PC-3 (cell line): Measurements from ENCODE around the gene TCFL5. TPM values are rescaled to one million over a fixed set of nuclear protein-coding genes. Genes with fewer than 3 reads are reported as not detected.

Experiments used
- ATAC-seq: fragments of 200-7000 bp; cut with Tn5 transposase; 2 replicates; pipeline ENCODE4 v1.9.1; 2020; ENCODE audit warnings: mild to moderate bottlenecking, moderate library complexity
- BruUV-seq: library from RNA; stranded (reverse); fragments of 400-500 nt; replicated peaks from 2 replicates; lab custom pipeline; 2021; lab: Mats Ljungman, UMichigan
- CTCF ChIA-PET: fragments of 300-600 bp; sonication (Branson Sonifier 250); formaldehyde crosslinking; loops from one replicate; lab custom pipeline; 2022; ENCODE audit warnings: antibody characterized with exemption; lab: Charles Lee
- POLR2A ChIA-PET: fragments of 300-600 bp; sonication (Branson Sonifier 250); formaldehyde crosslinking; loops from one replicate; lab custom pipeline; 2022; ENCODE audit warnings: antibody characterized with exemption; ENCODE audit not compliant: unreplicated experiment; lab: Charles Lee
- DNase-seq: peaks from one replicate; pipeline ENCODE4 v3.0.0-alpha.2; 2015
- H2AFZ ChIP-seq: fragments of 300-600 bp; sonication (generic); 2 replicates; pipeline ENCODE4 v1.6.0; 2016; ENCODE audit warnings: antibody characterized with exemption, low read length
- H3F3A ChIP-seq: fragments of 300-600 bp; sonication (generic); one replicate; pipeline ENCODE4 v1.6.0; 2017; ENCODE audit warnings: antibody characterized with exemption, low read length, control low read depth, mild to moderate bottlenecking; ENCODE audit not compliant: unreplicated experiment
- H3K27ac ChIP-seq: fragments of 300-600 bp; sonication (generic); 2 replicates; pipeline ENCODE4 v1.5.1; 2016; ENCODE audit warnings: mild to moderate bottlenecking, low read length
- H3K27me3 ChIP-seq: fragments of 300-600 bp; sonication (generic); 2 replicates; pipeline ENCODE4 v1.6.1; 2016; ENCODE audit warnings: low read length, mixed read lengths
- H3K36me3 ChIP-seq: fragments of 300-600 bp; sonication (generic); 2 replicates; pipeline ENCODE4 v1.6.1; 2016; ENCODE audit warnings: low read depth, mixed run types, low read length, mixed read lengths
- H3K4me1 ChIP-seq: fragments of 300-600 bp; sonication (generic); 2 replicates; pipeline ENCODE4 v1.5.1; 2016; ENCODE audit warnings: low read length; ENCODE audit not compliant: insufficient read depth
- H3K4me2 ChIP-seq: fragments of 300-600 bp; sonication (generic); 2 replicates; pipeline ENCODE4 v1.6.0; 2016; ENCODE audit warnings: low read length
- H3K4me3 ChIP-seq: fragments of 300-600 bp; sonication (generic); 2 replicates; pipeline ENCODE4 v1.5.1; 2016; ENCODE audit warnings: mild to moderate bottlenecking, low read length, mixed read lengths
- H3K79me2 ChIP-seq: fragments of 300-600 bp; sonication (generic); 2 replicates; pipeline ENCODE4 v1.6.1; 2017; ENCODE audit warnings: low read length, mixed read lengths
- H3K9ac ChIP-seq: fragments of 300-600 bp; sonication (generic); 2 replicates; pipeline ENCODE4 v1.6.0; 2016; ENCODE audit warnings: mild to moderate bottlenecking, low read length
- H3K9me2 ChIP-seq: fragments of 300-600 bp; sonication (generic); replicated peaks from 2 replicates; pipeline ENCODE4 v1.6.1; 2016; ENCODE audit warnings: mixed run types, low read length, mixed read lengths
- H3K9me3 ChIP-seq: fragments of 300-600 bp; sonication (generic); 2 replicates; pipeline ENCODE4 v1.6.1; 2016; ENCODE audit warnings: low read length, mixed read lengths
- H4K20me1 ChIP-seq: fragments of 300-600 bp; sonication (generic); 2 replicates; pipeline ENCODE4 v1.6.1; 2016; ENCODE audit warnings: low read length, mixed read lengths
- EZH2 ChIP-seq: fragments of 300-600 bp; sonication (generic); IDR thresholded peaks from one replicate; pipeline ENCODE4 v1.6.1; 2017; ENCODE audit warnings: antibody characterized with exemption, mild to moderate bottlenecking, low read length; ENCODE audit not compliant: unreplicated experiment
- EZH2phosphoT487 ChIP-seq: fragments of 300-600 bp; sonication (generic); IDR thresholded peaks from 2 replicates; pipeline ENCODE4 v1.6.1; 2018; ENCODE audit warnings: mild to moderate bottlenecking, antibody characterized with exemption, low read length, borderline replicate concordance
- intact Hi-C: fragments of 100-400 bp; cut with micrococcal nuclease; formaldehyde crosslinking; loops from 2 replicates; pipeline ENCODE4 v1.9.0; 2023
- total RNA-seq: library from RNA; depleted of rRNA; stranded (reverse); fragments of >200 nt; gene quantifications from 2 replicates; pipeline ENCODE4 v1.2.3, GENCODE V29; 2014
- TF ChIP-seq, protein P1 (sequence below): fragments of 300-600 bp; sonication (generic); conservative IDR thresholded peaks from 2 replicates; pipeline ENCODE4 v1.5.1; 2017; ENCODE audit warnings: antibody characterized with exemption, low read depth, mild to moderate bottlenecking, low read length

The TCFL5 gene
- total RNA-seq, 1 experiment from 2014 or later = 15.8 TPM

GRCh38 chr20:62897666-62898065, 36.0 kb upstream of the TCFL5 start:
- no peak overlapping the region for H3K27ac ChIP-seq
- ATAC-seq (no peak), DNase-seq (no peak)
- no peaks in the 10 kb centered on the region for H3K79me2 ChIP-seq
- no TSS peak for BruUV-seq
- CTCF ChIA-PET = no interaction called here
- H3F3A ChIP-seq = no peaks in the 10 kb centered on the region
- 0 out of 2 replicates have a peak, but pooled peaks cover 3% of the 10 kb centered on the region for H4K20me1 ChIP-seq
- H3K9ac ChIP-seq = no peak overlapping the region
- TF ChIP-seq EZH2phosphoT487 (no peak), EZH2 (no peak)
- TF ChIP-seq, protein P1, sequence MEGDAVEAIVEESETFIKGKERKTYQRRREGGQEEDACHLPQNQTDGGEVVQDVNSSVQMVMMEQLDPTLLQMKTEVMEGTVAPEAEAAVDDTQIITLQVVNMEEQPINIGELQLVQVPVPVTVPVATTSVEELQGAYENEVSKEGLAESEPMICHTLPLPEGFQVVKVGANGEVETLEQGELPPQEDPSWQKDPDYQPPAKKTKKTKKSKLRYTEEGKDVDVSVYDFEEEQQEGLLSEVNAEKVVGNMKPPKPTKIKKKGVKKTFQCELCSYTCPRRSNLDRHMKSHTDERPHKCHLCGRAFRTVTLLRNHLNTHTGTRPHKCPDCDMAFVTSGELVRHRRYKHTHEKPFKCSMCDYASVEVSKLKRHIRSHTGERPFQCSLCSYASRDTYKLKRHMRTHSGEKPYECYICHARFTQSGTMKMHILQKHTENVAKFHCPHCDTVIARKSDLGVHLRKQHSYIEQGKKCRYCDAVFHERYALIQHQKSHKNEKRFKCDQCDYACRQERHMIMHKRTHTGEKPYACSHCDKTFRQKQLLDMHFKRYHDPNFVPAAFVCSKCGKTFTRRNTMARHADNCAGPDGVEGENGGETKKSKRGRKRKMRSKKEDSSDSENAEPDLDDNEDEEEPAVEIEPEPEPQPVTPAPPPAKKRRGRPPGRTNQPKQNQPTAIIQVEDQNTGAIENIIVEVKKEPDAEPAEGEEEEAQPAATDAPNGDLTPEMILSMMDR = no peak
- no peak overlapping the region for H2AFZ ChIP-seq
- intact Hi-C loops = no loop called here
- no peaks in the 10 kb centered on the region for H3K9me2 ChIP-seq
- H3K4me1 ChIP-seq = peaks cover 10% of the 10 kb centered on the region
- POLR2A ChIA-PET = no interaction called here
- H3K27me3 ChIP-seq = no peaks in the 10 kb centered on the region
- no peak overlapping the region for H3K4me3 ChIP-seq
- peaks cover 40% of the 10 kb centered on the region for H3K36me3 ChIP-seq
- no peak overlapping the region for H3K4me2 ChIP-seq
- H3K9me3 ChIP-seq = no peaks in the 10 kb centered on the region

DNA sequence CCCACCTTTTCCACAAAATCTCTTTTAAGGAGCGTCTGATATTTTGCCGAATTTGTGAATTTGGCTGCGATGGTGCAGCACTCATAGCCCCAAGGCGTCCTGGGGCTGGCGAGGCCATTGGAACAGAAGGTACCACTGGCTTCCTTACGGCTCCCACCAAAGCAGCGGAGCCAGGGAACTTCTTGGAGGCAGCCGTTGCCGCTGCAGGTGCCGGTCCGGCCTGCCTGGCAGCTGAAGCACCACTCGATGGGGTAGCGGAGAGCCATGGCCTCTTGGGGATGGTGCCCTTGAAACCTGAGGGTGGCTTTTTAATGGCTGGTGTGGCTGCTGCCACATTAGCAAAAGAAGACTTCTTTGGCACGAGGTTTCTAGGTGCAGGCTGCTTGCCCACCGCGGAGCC, 34.9 kb upstream of the TCFL5 start:
- H3K9me2 ChIP-seq = no peaks in the 10 kb centered on the region
- no peak overlapping the region for H3K4me3 ChIP-seq
- H3K27me3 ChIP-seq = no peaks in the 10 kb centered on the region
- peaks cover 10% of the 10 kb centered on the region for H3K4me1 ChIP-seq
- H3K27ac ChIP-seq = no peak overlapping the region
- no peak overlapping the region for H2AFZ ChIP-seq
- ATAC-seq (no peak), DNase-seq (no peak)
- no peaks in the 10 kb centered on the region for H3K9me3 ChIP-seq
- no peaks in the 10 kb centered on the region for H3F3A ChIP-seq
- H3K79me2 ChIP-seq = no peaks in the 10 kb centered on the region
- no peak overlapping the region for H3K4me2 ChIP-seq
- peaks cover 39% of the 10 kb centered on the region for H3K36me3 ChIP-seq
- ChIA-PET POLR2A (no interaction called here), CTCF (no interaction called here)
- intact Hi-C loops = no loop called here
- no peak for TF ChIP-seq EZH2
- no peak for TF ChIP-seq EZH2phosphoT487
- TF ChIP-seq, protein P1 = no peak
- H4K20me1 ChIP-seq = 0 out of 2 replicates have a peak, but pooled peaks cover 3% of the 10 kb centered on the region
- H3K9ac ChIP-seq = no peak overlapping the region
- no TSS peak for BruUV-seq

DNA sequence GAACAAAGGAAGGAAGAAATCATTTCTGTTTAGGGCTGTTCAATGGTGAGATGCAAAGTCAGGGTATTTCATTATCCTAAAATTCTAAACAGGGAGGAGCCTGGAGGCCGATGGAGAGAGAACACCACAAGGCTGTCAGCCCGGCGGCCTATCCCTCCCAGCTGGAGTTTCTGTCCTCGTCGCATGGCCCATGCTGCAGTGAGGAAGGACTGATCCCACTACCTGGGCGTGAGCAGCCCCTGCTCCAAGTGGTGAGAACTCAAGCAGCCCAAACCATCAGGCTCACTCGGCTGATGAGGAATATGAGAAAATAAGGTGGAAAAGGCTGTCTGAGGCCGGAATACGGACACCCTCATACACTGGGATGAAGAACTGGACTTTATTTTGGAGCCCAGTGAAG, 33.9 kb upstream of the TCFL5 start:
- CTCF ChIA-PET = no interaction called here
- Histone ChIP-seq H3K27ac (no peak overlapping the region), H3K9me3 (no peaks in the 10 kb centered on the region), H3K27me3 (no peaks in the 10 kb centered on the region), H2AFZ (no peak overlapping the region), H3K4me3 (no peak overlapping the region), H3K36me3 (peaks cover 42% of the 10 kb centered on the region), H3K4me2 (no peak overlapping the region), H3K9ac (no peak overlapping the region), H3F3A (no peaks in the 10 kb centered on the region), H3K9me2 (no peaks in the 10 kb centered on the region), H3K79me2 (no peaks in the 10 kb centered on the region), H4K20me1 (0 out of 2 replicates have a peak, but pooled peaks cover 3% of the 10 kb centered on the region), H3K4me1 (peaks cover 3% of the 10 kb centered on the region)
- ATAC-seq (no peak), DNase-seq (no peak)
- POLR2A ChIA-PET = no interaction called here
- no TSS peak for BruUV-seq
- intact Hi-C loops = no loop called here
- TF ChIP-seq, protein P1 = no peak
- TF ChIP-seq EZH2 (no peak), EZH2phosphoT487 (no peak)
